Trophoblast cell (in vitro differentiated cells and primary cell): ENCODE data around the gene RANGAP1.
"Not testable (repeated sequence)": the region's sequence is repeated elsewhere in the genome, so short reads cannot be mapped to it uniquely, and the experiment has no call there.

Experiments
- DNase-seq, 2 donors: peaks; one replicate each; pipeline ENCODE4 v3.0.0-alpha.2; 2016
- H2AFZ ChIP-seq: 2 replicates; pipeline ENCODE4 v1.6.1; 2013; ENCODE audit warnings: low read length, moderate library complexity, mild to moderate bottlenecking; ENCODE audit not compliant: insufficient read depth, poor library complexity
- H2AK5ac ChIP-seq: 2 replicates; pipeline ENCODE4 v1.6.1; 2013; ENCODE audit warnings: mild to moderate bottlenecking, low read length
- H2BK120ac ChIP-seq: 2 replicates; pipeline ENCODE4 v1.6.1; 2013; ENCODE audit warnings: low read length, mild to moderate bottlenecking, moderate library complexity; ENCODE audit not compliant: insufficient read depth, poor library complexity
- H2BK12ac ChIP-seq: 2 replicates; pipeline ENCODE4 v1.6.1; 2013; ENCODE audit warnings: mild to moderate bottlenecking, low read length, moderate library complexity
- H2BK5ac ChIP-seq: 2 replicates; pipeline ENCODE4 v1.6.1; 2013; ENCODE audit warnings: low read length, low read depth, moderate library complexity, mild to moderate bottlenecking; ENCODE audit not compliant: poor library complexity
- H3K14ac ChIP-seq: 2 replicates; pipeline ENCODE4 v1.6.1; 2013; ENCODE audit warnings: mild to moderate bottlenecking, low read length
- H3K18ac ChIP-seq: 2 replicates; pipeline ENCODE4 v1.6.1; 2013; ENCODE audit warnings: mild to moderate bottlenecking, low read length
- H3K23ac ChIP-seq: 2 replicates; pipeline ENCODE4 v1.6.1; 2013; ENCODE audit warnings: low read length
- H3K27ac ChIP-seq: 2 replicates; pipeline ENCODE4 v1.5.1; 2013; ENCODE audit warnings: low read depth, mild to moderate bottlenecking, inconsistent platforms, low read length, moderate library complexity
- H3K27me3 ChIP-seq: 2 replicates; pipeline ENCODE4 v1.6.1; 2013; ENCODE audit warnings: inconsistent platforms, mild to moderate bottlenecking, low read length, moderate library complexity; ENCODE audit not compliant: insufficient read depth
- H3K36me3 ChIP-seq, 2 experiments: 1 replicate in 1 of 2; 2 replicates in 1 of 2; pipeline ENCODE4 v1.6.1; 2013; ENCODE audit warnings: low read length in 2 of 2, mild to moderate bottlenecking in 2 of 2, moderate library complexity in 1 of 2; ENCODE audit not compliant: insufficient read depth in 2 of 2, control insufficient read depth in 1 of 2
- H3K4ac ChIP-seq: 2 replicates; pipeline ENCODE4 v1.6.1; 2013; ENCODE audit warnings: low read depth, mild to moderate bottlenecking, low read length, moderate library complexity
- H3K4me1 ChIP-seq, 2 experiments: 1 replicate in 1 of 2; 2 replicates in 1 of 2; pipeline ENCODE4 v1.6.1; 2013; ENCODE audit warnings: low read length in 2 of 2, mild to moderate bottlenecking in 2 of 2, moderate library complexity in 1 of 2; ENCODE audit not compliant: insufficient read depth in 2 of 2, control insufficient read depth in 1 of 2
- H3K4me2 ChIP-seq: 2 replicates; pipeline ENCODE4 v1.6.1; 2013; ENCODE audit warnings: inconsistent platforms, mild to moderate bottlenecking, low read length, moderate library complexity
- H3K4me3 ChIP-seq: 2 replicates; pipeline ENCODE4 v1.5.1; 2013; ENCODE audit warnings: mild to moderate bottlenecking, low read depth, low read length, inconsistent platforms
- H3K79me1 ChIP-seq: one replicate; pipeline ENCODE4 v1.6.1; 2013; ENCODE audit warnings: low read length
- H3K79me2 ChIP-seq: 2 replicates; pipeline ENCODE4 v1.6.1; 2013; ENCODE audit warnings: low read length, mild to moderate bottlenecking; ENCODE audit not compliant: control insufficient read depth, insufficient read depth, poor library complexity
- H3K9ac ChIP-seq: 2 replicates; pipeline ENCODE4 v1.6.1; 2013; ENCODE audit warnings: mild to moderate bottlenecking, low read length
- H3K9me3 ChIP-seq: 2 replicates; pipeline ENCODE4 v1.6.1; 2013; ENCODE audit warnings: low read depth, mild to moderate bottlenecking, control low read depth, inconsistent platforms, low read length; ENCODE audit not compliant: insufficient read depth
- H4K12ac ChIP-seq: 2 replicates; pipeline ENCODE4 v1.6.1; 2013; ENCODE audit warnings: low read depth, mild to moderate bottlenecking, low read length, moderate library complexity
- H4K8ac ChIP-seq: 2 replicates; pipeline ENCODE4 v1.6.1; 2013; ENCODE audit warnings: low read depth, mild to moderate bottlenecking, low read length, moderate library complexity
- H4K91ac ChIP-seq: one replicate; pipeline ENCODE4 v1.6.1; 2013; ENCODE audit warnings: low read depth, mild to moderate bottlenecking, low read length, moderate library complexity
- WGBS: extraction: QIAGEN DNeasy Blood & Tissue Kit; methylation state at CpG from one replicate; pipeline ENCODE4 v1.1.7; 2013; ENCODE audit warnings: missing lambda C conversion rate; ENCODE audit not compliant: insufficient read length, insufficient coverage; ENCODE audit errors: extremely low coverage; 5-methylcytosine and 5-hydroxymethylcytosine counted together

The RANGAP1 gene

DNA sequence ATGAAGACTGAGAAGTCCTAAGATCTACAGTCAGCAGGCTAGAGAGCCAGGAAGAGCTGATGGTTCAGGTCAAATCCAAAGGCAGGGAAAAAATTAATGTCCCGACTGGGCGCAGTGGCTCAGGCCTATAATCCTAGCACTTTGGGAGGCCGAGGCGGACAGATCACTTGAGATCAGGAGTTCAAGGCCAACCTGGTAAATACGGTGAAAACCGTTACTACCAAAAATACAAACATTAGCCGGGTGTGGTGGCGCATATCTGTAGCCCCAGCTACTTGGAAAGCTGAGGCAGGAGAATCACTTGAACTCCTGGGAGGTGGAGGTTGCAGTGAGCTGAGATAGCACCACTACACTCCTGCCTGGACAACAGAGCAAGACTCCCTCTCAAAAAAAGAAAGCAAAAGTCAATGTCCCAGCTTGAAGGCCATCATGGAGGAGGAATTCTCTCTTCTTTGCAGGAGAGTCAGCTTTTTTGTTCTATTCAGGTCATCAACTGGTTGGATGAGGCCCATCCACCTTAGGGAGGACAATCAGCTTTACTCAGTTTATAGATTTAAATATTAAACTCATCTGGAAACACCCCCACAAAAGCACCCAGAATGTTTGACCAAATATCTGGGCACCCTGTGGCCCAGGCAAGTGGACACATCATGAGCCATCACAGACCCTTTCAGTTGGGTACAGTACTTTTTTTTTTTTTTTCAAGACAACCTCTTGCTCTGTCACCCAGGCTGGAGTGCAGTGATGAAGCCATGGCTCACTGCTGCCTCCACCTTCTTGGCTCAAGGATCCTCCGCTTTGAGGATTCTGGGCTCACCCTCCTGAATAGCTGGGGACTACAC, 11.1 kb upstream of the RANGAP1 start:
- Histone ChIP-seq H3K9ac (no peak overlapping the region), H3K4me3 (no peak overlapping the region), H3K36me3 (no peaks in the 10 kb centered on the region), H3K9me3 (no peaks in the 10 kb centered on the region), H2BK5ac (no peak overlapping the region), H3K23ac (no peak overlapping the region), H2BK120ac (no peak overlapping the region), H4K12ac (no peak overlapping the region), H3K79me1 (peaks cover 7% of the 10 kb centered on the region), H3K18ac (no peak overlapping the region), H4K8ac (no peak overlapping the region), H2AK5ac (peak overlapping the region; percentile 61), H3K27me3 (no peaks in the 10 kb centered on the region), H2BK12ac (no peak overlapping the region), H2AFZ (no peak overlapping the region), H3K14ac (no peak overlapping the region), H3K4me1 (peaks cover 0 to 4% of the 10 kb centered on the region in 2 experiments), H4K91ac (no peak overlapping the region), H3K79me2 (peaks cover 6% of the 10 kb centered on the region), H3K4me2 (no peak overlapping the region), H3K4ac (no peak overlapping the region), H3K27ac (no peak overlapping the region)
- DNase-seq, result no peak
- no CpG with 5 or more reads among the region's 9 CpGs for WGBS

DNA sequence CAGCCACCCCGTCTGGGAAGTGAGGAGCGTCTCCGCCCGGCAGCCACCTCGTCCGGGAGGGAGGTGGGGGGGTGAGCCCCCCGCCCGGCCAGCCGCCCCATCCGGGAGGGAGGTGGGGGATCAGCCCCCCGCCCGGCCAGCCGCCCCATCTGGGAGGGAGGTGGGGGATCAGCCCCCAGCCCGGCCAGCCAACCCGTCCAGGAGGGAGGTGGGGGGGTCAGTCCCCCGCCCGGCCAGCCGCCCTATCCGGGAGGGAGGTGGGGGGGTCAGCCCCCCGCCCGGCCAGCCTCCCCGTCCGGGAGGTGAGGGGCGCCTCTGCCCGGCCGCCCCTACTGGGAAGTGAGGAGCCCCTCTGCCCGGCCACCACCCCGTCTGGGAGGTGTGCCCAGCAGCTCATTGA, 8.8 kb upstream of the RANGAP1 start:
- H3K14ac ChIP-seq, H3K18ac ChIP-seq, H3K4ac ChIP-seq, H3K79me2 ChIP-seq, H3K4me1 ChIP-seq, H2AFZ ChIP-seq, H3K23ac ChIP-seq, H3K4me2 ChIP-seq, H3K36me3 ChIP-seq, H3K9me3 ChIP-seq, DNase-seq, H4K8ac ChIP-seq, H2BK5ac ChIP-seq, H3K27me3 ChIP-seq, H3K9ac ChIP-seq, H3K4me3 ChIP-seq, H3K27ac ChIP-seq, H3K79me1 ChIP-seq, H4K91ac ChIP-seq, H4K12ac ChIP-seq, H2BK12ac ChIP-seq, H2AK5ac ChIP-seq, H2BK120ac ChIP-seq: not testable (repeated sequence)
- no CpG with 5 or more reads among the region's 28 CpGs for WGBS

DNA sequence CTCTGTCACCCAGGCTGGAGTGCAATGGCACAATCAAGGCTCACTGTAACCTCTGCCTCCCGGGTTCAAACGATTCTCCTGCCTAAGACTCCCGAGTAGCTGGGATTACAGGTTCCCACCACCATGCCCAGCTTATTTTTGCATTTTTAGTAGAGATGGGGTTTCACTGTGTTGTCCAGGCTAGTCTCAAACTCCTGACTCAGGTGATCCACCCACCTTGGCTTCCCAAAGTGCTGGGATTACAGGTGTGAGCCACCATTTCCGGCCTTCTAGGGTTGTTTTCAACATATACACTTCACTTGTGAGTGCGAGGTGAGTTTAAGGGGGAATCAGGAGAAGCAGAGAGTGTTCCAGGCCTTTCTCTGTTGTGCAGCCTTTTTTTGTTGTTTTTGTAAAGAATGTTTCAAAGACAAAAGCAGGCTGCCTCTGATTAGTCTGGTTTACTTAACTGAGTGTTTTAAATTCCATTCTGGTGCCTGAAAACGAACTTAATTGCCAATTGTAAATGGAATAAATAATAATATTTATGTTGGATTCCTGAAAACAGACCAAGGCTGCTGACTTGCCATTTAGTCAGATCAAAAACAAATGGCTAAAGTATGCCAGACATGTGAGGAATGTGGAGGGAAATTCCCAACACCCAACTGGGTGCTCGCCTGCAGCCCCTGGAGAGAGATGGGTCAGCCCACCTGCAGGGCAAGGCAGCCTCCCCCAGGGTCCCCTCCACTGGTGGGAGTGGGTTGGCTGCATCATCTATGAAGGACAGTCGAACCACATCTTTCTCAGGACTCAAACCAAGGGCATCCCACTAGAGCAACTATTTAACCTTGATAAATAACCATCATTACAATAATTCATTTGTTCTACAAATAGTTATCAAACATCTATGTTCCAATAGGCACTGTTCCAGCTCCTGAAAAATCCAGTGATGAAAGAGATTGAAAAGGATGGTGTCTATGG, 4.6 kb upstream of the RANGAP1 start:
- H4K8ac ChIP-seq, result peak overlapping the region; percentile 2
- no peak overlapping the region for H3K4me3 ChIP-seq
- peak overlapping the region; percentile 58 for H3K4ac ChIP-seq
- H3K27ac ChIP-seq, result peak overlapping the region; percentile 85
- peak overlapping the region; percentile 33 for H3K18ac ChIP-seq
- no CpG with 5 or more reads among the region's 8 CpGs for WGBS
- peak overlapping the region; percentile 94 for H2BK12ac ChIP-seq
- no peak overlapping the region for H2AFZ ChIP-seq
- H3K79me2 ChIP-seq, result peaks cover 6% of the 10 kb centered on the region
- H3K4me2 ChIP-seq, result no peak overlapping the region
- peak overlapping the region; percentile 93 for H2AK5ac ChIP-seq
- H4K12ac ChIP-seq, result no peak overlapping the region
- peak overlapping the region; percentile 64 for H3K14ac ChIP-seq
- H2BK5ac ChIP-seq, result peak overlapping the region; percentile 79
- no peak overlapping the region for H3K23ac ChIP-seq
- H3K27me3 ChIP-seq, result no peaks in the 10 kb centered on the region
- peak overlapping the region; percentile 71 for H4K91ac ChIP-seq
- H2BK120ac ChIP-seq, result peak overlapping the region; percentile 86
- DNase-seq, result no peak
- H3K4me1 ChIP-seq, result peaks cover 6 to 25% of the 10 kb centered on the region in 2 experiments
- no peaks in the 10 kb centered on the region for H3K36me3 ChIP-seq
- no peak overlapping the region for H3K9ac ChIP-seq
- H3K9me3 ChIP-seq, result no peaks in the 10 kb centered on the region
- peaks cover 24% of the 10 kb centered on the region for H3K79me1 ChIP-seq

DNA sequence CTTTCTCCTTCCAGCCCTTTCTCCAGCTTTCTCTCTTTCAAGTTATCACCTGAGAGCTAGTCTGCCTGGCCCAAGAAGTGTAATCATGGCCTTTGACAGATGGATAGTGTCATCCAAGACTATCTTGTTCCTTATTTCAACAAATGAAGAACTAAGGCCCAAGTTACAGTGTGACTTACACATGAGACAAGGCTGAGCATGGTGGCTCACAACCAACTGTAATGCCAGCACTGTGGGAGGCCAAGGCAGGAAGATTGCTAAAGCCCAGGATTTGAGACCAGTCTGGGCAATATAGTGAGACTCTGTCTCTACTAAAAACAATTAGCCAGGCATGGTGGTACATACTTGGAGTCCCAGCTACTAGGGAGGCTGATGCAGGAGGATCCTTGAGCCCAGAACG, 3.7 kb upstream of the RANGAP1 start:
- Histone ChIP-seq H3K79me2 (peaks cover 12% of the 10 kb centered on the region), H3K36me3 (peaks cover 0 to under 1% of the 10 kb centered on the region in 2 experiments), H4K12ac (no peak overlapping the region), H4K91ac (peak overlapping the region; percentile 75), H2BK5ac (peak overlapping the region; percentile 10), H4K8ac (peak overlapping the region; percentile 3), H3K4ac (no peak overlapping the region), H3K9me3 (no peaks in the 10 kb centered on the region), H3K14ac (peak overlapping the region; percentile 10), H2AFZ (no peak overlapping the region), H2BK120ac (peak overlapping the region; percentile 65), H3K27me3 (no peaks in the 10 kb centered on the region), H2BK12ac (peak overlapping the region; percentile 93), H3K4me2 (no peak overlapping the region), H3K4me1 (peaks cover 7 to 27% of the 10 kb centered on the region in 2 experiments), H2AK5ac (no peak overlapping the region), H3K9ac (no peak overlapping the region), H3K23ac (no peak overlapping the region), H3K79me1 (peaks cover 28% of the 10 kb centered on the region), H3K4me3 (no peak overlapping the region), H3K18ac (no peak overlapping the region), H3K27ac (peak overlapping the region; percentile 85)
- DNase-seq, result no peak
- no CpG with 5 or more reads among the region's 1 CpG for WGBS
